ENCODE data around the gene NHERF2.

Gene NHERF2

DNA sequence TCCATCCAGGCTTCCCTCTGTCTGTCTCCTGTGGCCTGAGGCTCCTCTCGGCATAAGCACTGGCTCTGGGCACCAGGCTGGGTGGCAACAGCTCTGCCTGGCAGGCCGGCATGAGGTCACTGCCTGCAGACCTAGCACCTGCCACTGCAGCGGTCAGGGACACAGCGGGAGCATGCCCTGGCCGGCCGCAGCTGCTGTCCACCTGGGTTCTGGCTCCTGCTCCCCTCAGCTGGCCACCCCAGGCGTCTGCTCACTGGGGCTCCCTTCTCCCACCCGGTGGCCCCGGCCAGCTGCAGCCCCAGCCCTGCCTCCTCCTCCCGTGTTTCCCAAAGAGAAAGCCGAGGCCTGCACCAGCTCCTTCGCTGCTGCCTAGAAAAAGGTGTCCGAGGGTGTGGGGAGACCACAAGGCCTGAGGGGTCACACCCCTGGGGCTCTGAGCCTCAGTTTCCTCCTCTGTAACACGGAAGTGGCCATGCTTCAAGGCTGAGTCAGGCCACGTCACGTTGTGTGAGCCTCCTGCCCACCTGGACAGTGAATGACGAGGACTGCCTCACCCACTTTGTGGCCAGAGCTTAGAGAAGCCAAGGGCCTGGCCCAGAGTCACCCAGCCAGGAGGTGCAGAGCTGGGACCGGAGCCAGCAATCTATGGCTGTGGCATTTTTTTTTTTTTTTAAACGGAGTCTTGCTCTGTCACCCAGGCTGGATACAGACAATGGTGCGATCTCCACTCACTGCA is 14.3 kb downstream of the NHERF2 start:
- no peak for DNase-seq (ENCODE audit: low read depth in 2 of 2)

- no peak for DNase-seq (ENCODE audit: low read depth in 2 of 2)
Measured at GRCh38 chr16:2042171-2042985, 15.7 kb downstream of the NHERF2 start.

GRCh38 chr16:2042986-2043666 is 16.4 kb downstream of the NHERF2 start:
- DNase-seq (ENCODE audit: low read depth in 2 of 2) = no peak

DNA sequence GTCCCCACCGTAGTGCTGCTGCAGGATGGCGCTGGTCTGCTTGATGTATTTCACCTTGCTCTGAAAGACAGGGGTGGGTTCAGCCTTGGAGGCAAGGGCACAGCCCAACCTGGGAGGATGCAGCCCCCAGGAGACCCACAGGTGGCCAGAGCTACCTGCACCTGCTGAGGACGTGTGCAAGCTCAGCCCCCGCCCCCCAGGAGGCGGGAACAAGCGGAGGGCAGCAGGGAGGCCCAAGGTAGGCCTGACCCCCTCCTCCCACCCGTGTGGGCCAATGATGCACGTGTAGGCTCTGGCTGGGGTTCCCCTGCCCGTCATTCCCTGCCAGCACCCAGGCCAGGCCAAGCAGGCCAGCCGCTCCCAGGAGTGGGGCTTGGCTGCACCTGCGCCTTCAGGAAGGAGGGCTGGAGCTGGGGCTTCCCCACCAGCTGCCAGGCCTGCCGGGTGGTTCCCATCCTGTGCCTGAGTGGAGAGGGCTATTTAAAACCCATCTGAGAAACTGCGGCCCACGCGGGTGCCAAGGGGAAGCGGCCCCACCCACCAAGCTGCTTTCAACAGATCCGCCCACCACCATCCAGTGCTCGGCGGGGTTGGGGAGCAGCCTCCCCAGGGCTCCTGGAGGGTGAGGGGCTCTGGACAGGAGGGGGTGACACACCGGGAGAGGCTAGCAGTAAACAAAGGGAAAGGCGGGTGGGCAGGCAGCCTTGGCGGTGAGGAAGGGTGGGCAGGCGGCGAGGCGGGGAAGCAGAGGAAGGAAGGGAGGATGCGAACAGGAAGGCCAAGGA is 17.2 kb downstream of the NHERF2 start:
- DNase-seq (ENCODE audit: low read depth in 2 of 2) = no peak

GRCh38 chr16:2044541-2044940 is 17.8 kb downstream of the NHERF2 start:
- no peak for DNase-seq (ENCODE audit: low read depth in 2 of 2)

GRCh38 chr16:2045965-2046892 is 19.5 kb downstream of the NHERF2 start:
- no peak for DNase-seq (ENCODE audit: low read depth in 2 of 2)

- no peak for DNase-seq (ENCODE audit: low read depth in 2 of 2)
Measured at GRCh38 chr16:2046893-2047329, 20.2 kb downstream of the NHERF2 start.

DNA sequence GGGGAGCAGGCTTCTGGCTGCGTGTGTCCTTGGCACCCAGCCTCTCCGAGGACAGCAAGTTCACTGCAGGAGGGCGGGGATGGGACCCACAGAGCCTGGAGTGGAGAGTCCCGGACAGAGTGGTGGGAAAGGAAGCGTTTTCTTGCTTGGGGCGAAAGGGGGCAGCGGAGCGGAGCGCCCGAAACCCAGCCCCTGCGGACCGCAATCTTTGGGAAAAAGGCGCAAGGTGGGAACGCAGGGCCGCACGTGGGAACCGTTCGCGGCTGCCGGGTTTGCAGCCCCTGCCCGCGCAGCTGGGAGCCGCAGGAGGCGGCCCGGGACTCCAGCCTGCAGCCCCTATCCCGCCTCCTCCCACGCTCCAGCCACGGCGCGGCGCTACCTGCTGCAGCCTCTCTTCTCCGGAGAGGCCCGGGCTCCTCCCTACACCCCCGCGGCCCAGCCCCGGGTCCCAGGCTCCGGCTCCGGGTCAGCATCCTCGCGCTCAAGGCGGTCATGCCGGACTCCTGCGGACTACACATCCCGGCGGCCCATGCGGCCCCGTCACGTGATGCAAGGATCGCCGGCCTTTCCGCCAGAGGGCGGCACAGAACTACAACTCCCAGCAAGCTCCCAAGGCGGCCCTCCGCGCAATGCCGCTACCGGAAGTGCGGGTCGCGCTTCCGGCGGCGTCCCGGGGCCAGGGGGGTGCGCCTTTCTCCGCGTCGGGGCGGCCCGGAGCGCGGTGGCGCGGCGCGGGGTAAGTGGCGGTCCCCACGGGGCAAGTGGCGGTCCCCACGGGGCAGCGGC is 20.8 kb downstream of the NHERF2 start, which contains the start of the genes NTHL1 and TSC2:
Gene NTHL1, minus strand, starts transcription at position 505 of the 786 bp plus-strand sequence. Its CDS starts 11 bp downstream, at position 494.
Gene TSC2, plus strand, starts transcription at position 656 of the 786 bp plus-strand sequence. CDS start 631 bp downstream, outside the sequence.
- DNase-seq (ENCODE audit: low read depth in 2 of 2) = peak; percentile 87 to 94

- DNase-seq (ENCODE audit: low read depth in 2 of 2) = no peak
Measured at GRCh38 chr16:2048116-2048543, 21.4 kb downstream of the NHERF2 start.

- DNase-seq (ENCODE audit: low read depth in 2 of 2) = no peak
Measured at GRCh38 chr16:2053211-2053610, 26.5 kb downstream of the NHERF2 start.

- no peak for DNase-seq (ENCODE audit: low read depth in 2 of 2)
Measured at GRCh38 chr16:2053897-2054296, 27.2 kb downstream of the NHERF2 start.

DNA sequence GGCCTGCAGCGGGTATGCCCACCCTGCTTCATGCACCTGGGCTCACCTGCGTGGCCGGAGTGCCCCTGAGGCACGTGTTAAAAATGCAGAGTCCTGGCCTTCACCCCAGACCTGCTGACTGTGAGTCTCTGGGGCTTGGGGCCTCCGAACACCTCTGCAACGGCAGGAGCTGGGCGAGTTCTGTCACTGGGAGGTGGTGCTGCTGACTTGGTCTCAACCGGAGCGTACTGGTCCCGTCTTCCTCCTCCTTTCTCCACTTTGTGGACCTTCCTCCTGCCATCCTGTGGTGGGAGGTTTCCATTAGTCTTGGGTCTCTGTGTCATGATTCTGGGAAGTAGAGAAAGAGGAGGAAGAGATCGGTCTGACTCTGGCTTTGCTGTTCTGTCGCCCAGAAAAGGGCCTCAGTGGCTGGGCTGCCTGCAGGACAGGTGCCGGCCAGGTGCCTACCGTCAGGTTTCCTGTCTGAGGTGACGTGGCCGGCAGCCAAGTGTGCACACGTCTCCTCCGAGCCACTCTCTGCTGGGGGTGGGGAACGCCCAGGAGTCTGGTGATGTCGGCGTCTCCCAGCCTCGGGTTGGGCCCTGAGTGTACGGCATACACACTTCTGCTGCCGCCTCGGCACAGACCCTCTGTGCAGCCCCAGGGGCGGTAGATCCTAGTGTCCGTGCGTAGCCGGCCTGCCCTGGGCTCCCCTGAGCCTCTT is 28.0 kb downstream of the NHERF2 start:
- no peak for DNase-seq (ENCODE audit: low read depth in 2 of 2)

- no peak for DNase-seq (ENCODE audit: low read depth in 2 of 2)
Measured at GRCh38 chr16:2056077-2056476, 29.4 kb downstream of the NHERF2 start.

DNA sequence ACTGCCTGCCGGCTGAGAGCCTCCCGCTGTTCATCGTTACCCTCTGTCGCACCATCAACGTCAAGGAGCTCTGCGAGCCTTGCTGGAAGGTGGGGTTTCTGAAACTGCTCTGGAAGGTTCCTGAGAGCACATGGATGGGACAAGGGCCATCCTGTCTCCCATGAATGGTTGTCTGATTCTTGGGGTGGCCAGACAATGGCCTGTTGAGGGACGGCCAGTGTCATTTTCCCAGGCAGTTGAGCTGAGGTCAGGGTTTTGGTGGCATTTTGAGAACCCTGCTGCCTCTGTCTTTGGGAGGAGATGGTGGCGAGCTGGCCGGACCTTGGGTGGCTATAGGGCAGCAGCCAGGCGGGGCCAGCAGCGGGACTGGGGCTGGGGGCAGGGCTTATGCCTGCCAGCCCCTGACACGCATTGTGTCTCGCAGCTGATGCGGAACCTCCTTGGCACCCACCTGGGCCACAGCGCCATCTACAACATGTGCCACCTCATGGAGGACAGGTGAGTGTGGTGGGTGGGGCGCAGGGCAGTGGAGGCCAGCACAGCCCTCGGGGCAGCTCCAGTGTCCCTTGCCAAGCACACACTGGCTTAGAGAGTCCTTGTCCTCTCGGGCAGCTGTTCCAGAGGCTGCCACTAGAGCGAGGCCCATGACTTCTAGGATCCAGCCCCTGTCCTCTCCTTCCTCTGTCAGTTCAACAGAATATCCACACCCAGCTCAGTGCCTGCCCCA is 30.1 kb downstream of the NHERF2 start:
- DNase-seq (ENCODE audit: low read depth in 2 of 2) = no peak

GRCh38 chr16:2057438-2057837 is 30.7 kb downstream of the NHERF2 start:
- DNase-seq (ENCODE audit: low read depth in 2 of 2) = no peak

- DNase-seq (ENCODE audit: low read depth in 2 of 2) = no peak
Measured at GRCh38 chr16:2058420-2058819, 31.7 kb downstream of the NHERF2 start.

DNA sequence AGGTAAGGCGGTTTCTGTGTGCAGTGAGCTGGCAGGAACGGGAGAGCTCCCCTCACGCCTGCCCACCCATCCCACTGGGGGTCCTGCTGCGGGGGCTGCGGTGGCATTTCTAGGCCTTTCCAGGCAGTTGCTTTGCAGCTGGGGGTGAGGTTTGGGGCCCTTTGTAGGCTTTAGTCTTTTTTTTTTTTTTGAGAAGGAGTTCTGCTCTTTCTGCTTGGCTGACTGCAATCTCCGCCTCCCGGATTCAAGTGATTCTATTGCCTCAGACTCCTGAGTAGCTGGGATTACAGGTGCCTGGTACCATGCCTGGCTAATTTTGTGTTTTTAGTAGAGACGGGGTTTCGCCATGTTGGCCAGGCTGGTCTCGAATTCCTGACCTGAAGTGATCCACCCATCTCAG is 32.2 kb downstream of the NHERF2 start:
- no peak for DNase-seq (ENCODE audit: low read depth in 2 of 2)

DNA sequence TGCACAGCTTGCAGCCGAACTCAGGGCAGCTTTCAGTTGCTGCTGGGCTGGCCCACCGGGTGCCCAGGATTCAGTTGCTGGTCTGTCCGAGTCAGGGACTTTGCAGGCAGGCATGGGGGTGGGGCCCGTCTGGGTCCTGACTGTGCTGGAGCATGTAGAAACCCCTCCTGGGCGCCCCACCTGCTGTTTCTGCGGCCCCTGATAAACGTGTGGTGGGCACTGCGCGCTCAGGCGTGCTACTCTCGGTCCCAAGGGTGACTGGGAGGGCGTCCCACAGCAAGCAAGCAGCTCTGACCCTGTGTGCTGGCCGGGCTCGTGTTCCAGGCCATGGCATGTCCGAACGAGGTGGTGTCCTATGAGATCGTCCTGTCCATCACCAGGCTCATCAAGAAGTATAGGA is 33.6 kb downstream of the NHERF2 start:
- DNase-seq (ENCODE audit: low read depth in 2 of 2) = no peak

Measured in stimulated activated CD4-positive, alpha-beta T cell treated with anti-CD3 and anti-CD28 coated beads, Interleukin-12 subunit alpha, Interleukin-12 subunit beta, amount 100 ng/mL, for 24 hours (primary cell).